Liver (tissue), 9 donors: Measurements from ENCODE around the gene INPP5A. TPM values are rescaled to one million over a fixed set of nuclear protein-coding genes. Genes with fewer than 3 reads are reported as not detected.

ENCODE experiments used
- DNase-seq: peaks from one replicate; pipeline ENCODE4 v3.0.0-alpha.2; 2017; ENCODE audit warnings: low spot score
- H3K27ac ChIP-seq, 2 donors: one replicate each; pipeline ENCODE4 v1.7.0; 2013; ENCODE audit warnings: inconsistent platforms in 2 of 2, low read length in 2 of 2, control low read depth in 1 of 2, low read depth in 1 of 2, mild to moderate bottlenecking in 1 of 2
- H3K27me3 ChIP-seq, 4 donors: one replicate each; pipeline versions ENCODE4 v1.6.1 to v1.7.0; 2013; ENCODE audit warnings: low read length in 3 of 4, inconsistent platforms in 1 of 4, mild to moderate bottlenecking in 1 of 4, moderate library complexity in 1 of 4; ENCODE audit not compliant: control insufficient read depth in 4 of 4, insufficient read depth in 4 of 4
- H3K36me3 ChIP-seq, 4 donors: one replicate each; pipeline versions ENCODE4 v1.6.1 to v1.7.0; 2013; ENCODE audit warnings: low read length in 3 of 4, mild to moderate bottlenecking in 3 of 4, low read depth in 1 of 4, moderate library complexity in 1 of 4; ENCODE audit not compliant: control insufficient read depth in 4 of 4, insufficient read depth in 3 of 4
- H3K4me1 ChIP-seq, 4 donors: one replicate each; pipeline versions ENCODE4 v1.6.1 to v1.7.0; 2013; ENCODE audit warnings: low read length in 3 of 4, mild to moderate bottlenecking in 3 of 4, moderate library complexity in 1 of 4; ENCODE audit not compliant: control insufficient read depth in 4 of 4, insufficient read depth in 4 of 4
- H3K4me3 ChIP-seq, 3 donors: one replicate each; pipeline versions ENCODE4 v1.6.1 to v1.7.0; 2013; ENCODE audit warnings: low read length in 3 of 3, control low read depth in 1 of 3, low read depth in 1 of 3, mild to moderate bottlenecking in 1 of 3
- H3K9ac ChIP-seq, 2 donors: one replicate each; pipeline ENCODE4 v1.7.0; 2013; ENCODE audit warnings: low read length in 2 of 2, mild to moderate bottlenecking in 2 of 2, moderate library complexity in 2 of 2, control low read depth in 1 of 2, low read depth in 1 of 2
- H3K9me3 ChIP-seq, 4 donors: one replicate each; pipeline versions ENCODE4 v1.6.1 to v1.7.0; 2013; ENCODE audit warnings: low read length in 3 of 4; ENCODE audit not compliant: control insufficient read depth in 4 of 4
- ATF3 ChIP-seq: IDR thresholded peaks from 2 replicates; pipeline ENCODE4 v1.6.1; 2016; ENCODE audit warnings: antibody characterized with exemption
- EGR1 ChIP-seq, 2 donors: IDR thresholded peaks; 2 replicates each; pipeline ENCODE4 v1.6.1; 2016 to 2018; ENCODE audit warnings: antibody characterized with exemption in 2 of 2, low read depth in 2 of 2
- FOXA2 ChIP-seq: IDR thresholded peaks from 2 replicates; pipeline ENCODE4 v1.6.1; 2016; ENCODE audit warnings: antibody characterized with exemption
- GABPA ChIP-seq, 2 donors: IDR thresholded peaks in 1 of 2; conservative IDR thresholded peaks in 1 of 2; 2 replicates each; pipeline ENCODE4 v1.6.1; 2016; ENCODE audit warnings: antibody characterized with exemption in 2 of 2, mild to moderate bottlenecking in 1 of 2, moderate library complexity in 1 of 2
- HNF4A ChIP-seq, 2 donors: conservative IDR thresholded peaks; 2 replicates each; pipeline ENCODE4 v1.6.1; 2016; ENCODE audit warnings: antibody characterized with exemption in 2 of 2, mild to moderate bottlenecking in 2 of 2
- HNF4G ChIP-seq: IDR thresholded peaks from 2 replicates; pipeline ENCODE4 v1.6.1; 2016; ENCODE audit warnings: antibody characterized with exemption
- JUND ChIP-seq, 2 donors: IDR thresholded peaks; 2 replicates each; pipeline ENCODE4 v1.6.1; 2016; ENCODE audit warnings: antibody characterized with exemption in 2 of 2
- NR2F2 ChIP-seq: IDR thresholded peaks from 2 replicates; pipeline ENCODE4 v1.6.1; 2016; ENCODE audit warnings: antibody characterized with exemption
- RAD21 ChIP-seq, 2 donors: IDR thresholded peaks; 2 replicates each; pipeline ENCODE4 v1.6.1; 2016; ENCODE audit warnings: antibody characterized with exemption in 2 of 2, mild to moderate bottlenecking in 2 of 2
- REST ChIP-seq: IDR thresholded peaks from 2 replicates; pipeline ENCODE4 v1.6.1; 2016; ENCODE audit warnings: antibody characterized with exemption, mild to moderate bottlenecking
- RXRA ChIP-seq, 2 donors: IDR thresholded peaks; 2 replicates each; pipeline ENCODE4 v1.6.1; 2017 to 2018; ENCODE audit warnings: antibody characterized with exemption in 2 of 2, mild to moderate bottlenecking in 1 of 2
- SP1 ChIP-seq: IDR thresholded peaks from 2 replicates; pipeline ENCODE4 v1.6.1; 2018; ENCODE audit warnings: antibody characterized with exemption, mild to moderate bottlenecking
- TAF1 ChIP-seq: conservative IDR thresholded peaks from 2 replicates; pipeline ENCODE4 v1.6.1; 2016; ENCODE audit warnings: antibody characterized with exemption, mild to moderate bottlenecking
- YY1 ChIP-seq: IDR thresholded peaks from 2 replicates; pipeline ENCODE4 v1.6.1; 2016; ENCODE audit warnings: antibody characterized with exemption, mild to moderate bottlenecking
- WGBS: extraction: QIAGEN DNeasy Blood & Tissue Kit; methylation state at CpG from one replicate; pipeline ENCODE4 v1.1.7; 2013; 5-methylcytosine and 5-hydroxymethylcytosine counted together
- polyA plus RNA-seq, 2 donors: library from polyadenylated mRNA; stranded (reverse) in 1 of 2; unstranded in 1 of 2; fragments of 200-250 nt in 1 of 2; fragments of >200 nt in 1 of 2; fragmentation: Nextera tagmentation in 1 of 2; extraction: Ambion mirVana in 1 of 2; gene quantifications; one replicate each; pipeline versions ENCODE4 v1.2.1 to v1.2.3, GENCODE V29; 2013 to 2015
- total RNA-seq, 2 donors: library from RNA; depleted of rRNA; stranded (reverse); fragments of >200 nt; gene quantifications; one replicate each; pipeline ENCODE4 v1.2.3, GENCODE V29; 2014
- TF ChIP-seq, protein P1 (sequence below): IDR thresholded peaks from 2 replicates; pipeline ENCODE4 v1.6.1; 2016; ENCODE audit warnings: antibody characterized with exemption
- TF ChIP-seq, protein P2 (sequence below): fragments of 150-350 bp; IDR thresholded peaks from 2 replicates; pipeline ENCODE4 v1.5.1; 2017; ENCODE audit warnings: improper control_type of control experiment, low read depth, low read length; ENCODE audit not compliant: missing input control
- donor health status: healthy.
- donor health status: healthy.
- donor health status: healthy.
- donor health status: healthy.
- donor health status: healthy.

INPP5A gene
- total and polyA plus RNA-seq, 4 donors, result 4.3 to 26.5 (median 10.9) TPM

DNA sequence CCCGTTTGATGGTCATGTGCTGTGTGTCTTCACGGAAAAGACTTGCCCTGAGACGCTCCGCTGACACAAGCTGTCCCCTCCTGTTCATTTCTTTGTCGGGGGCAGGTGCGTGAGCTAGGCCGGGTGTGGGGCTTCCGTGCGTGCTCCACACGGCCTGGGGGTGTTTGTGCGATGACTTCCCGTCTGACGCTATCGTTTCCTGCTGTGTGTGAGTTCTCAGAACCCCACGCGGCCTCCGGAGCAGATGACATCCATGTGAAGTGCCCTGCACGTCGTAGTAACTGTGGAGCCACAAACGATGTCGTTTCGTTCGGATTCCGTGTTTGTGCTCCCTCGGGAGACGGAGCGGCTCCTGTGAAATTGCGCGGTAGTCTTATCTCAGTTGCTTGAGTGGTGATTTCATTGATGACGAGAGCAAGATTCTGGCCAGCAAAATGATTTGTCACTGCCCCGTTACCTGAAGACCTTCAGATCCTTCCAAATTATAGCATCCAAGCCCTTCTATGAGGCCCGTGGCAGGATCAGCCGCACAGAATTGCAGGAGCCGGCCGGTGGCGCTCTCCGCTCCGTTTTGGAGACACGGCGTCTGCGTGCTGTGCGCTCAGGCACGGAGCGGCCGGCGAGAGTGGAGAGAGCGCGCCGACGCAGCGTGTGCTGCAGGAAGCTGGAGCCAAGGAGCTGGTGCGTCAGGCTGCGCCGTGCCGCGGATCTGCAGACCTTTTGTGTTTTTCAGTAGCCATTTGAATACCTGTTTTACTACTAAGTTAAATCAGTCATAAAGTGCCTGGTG is 153.4 kb downstream of the INPP5A start (continued):
- TF ChIP-seq RXRA (IDR thresholded peaks at IDR 0.05), result no peak

DNA sequence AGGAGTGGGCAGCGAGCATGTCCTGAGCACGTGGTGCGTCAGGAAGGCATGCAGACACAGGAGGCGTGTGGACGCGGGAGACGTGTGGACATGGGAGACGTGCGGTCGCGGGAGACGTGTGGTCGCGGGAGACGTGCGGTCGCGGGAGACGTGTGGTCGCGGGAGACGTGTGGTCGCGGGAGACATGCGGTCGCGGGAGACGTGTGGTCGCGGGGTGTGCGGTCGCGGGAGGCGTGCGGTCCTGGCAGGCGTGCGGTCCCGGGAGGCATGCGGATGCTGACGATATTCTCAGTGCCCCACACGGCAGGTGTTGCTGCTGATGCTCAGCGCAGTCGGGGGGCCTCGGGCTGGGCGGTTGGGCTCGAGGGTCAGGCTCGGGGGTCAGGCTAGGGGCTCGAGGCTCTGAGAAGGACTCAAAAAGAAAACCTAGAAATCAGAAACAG is 154.1 kb downstream of the INPP5A start:
- H3K27ac ChIP-seq, result no peak overlapping the region
- H3K9me3 ChIP-seq, result peaks cover 0 to 3% (median 0%) of the 10 kb centered on the region in 4 donors
- WGBS, result 98% methylated on average over 48 of the region's 48 CpGs
- no peaks in the 10 kb centered on the region for H3K4me1 ChIP-seq
- TF ChIP-seq TAF1 (no peak), HNF4G (no peak), GABPA (IDR thresholded peaks at IDR 0.05 in 1 of 2, conservative IDR thresholded peaks at IDR 0.05 in 1 of 2) (no peak)
- TF ChIP-seq, protein P1, sequence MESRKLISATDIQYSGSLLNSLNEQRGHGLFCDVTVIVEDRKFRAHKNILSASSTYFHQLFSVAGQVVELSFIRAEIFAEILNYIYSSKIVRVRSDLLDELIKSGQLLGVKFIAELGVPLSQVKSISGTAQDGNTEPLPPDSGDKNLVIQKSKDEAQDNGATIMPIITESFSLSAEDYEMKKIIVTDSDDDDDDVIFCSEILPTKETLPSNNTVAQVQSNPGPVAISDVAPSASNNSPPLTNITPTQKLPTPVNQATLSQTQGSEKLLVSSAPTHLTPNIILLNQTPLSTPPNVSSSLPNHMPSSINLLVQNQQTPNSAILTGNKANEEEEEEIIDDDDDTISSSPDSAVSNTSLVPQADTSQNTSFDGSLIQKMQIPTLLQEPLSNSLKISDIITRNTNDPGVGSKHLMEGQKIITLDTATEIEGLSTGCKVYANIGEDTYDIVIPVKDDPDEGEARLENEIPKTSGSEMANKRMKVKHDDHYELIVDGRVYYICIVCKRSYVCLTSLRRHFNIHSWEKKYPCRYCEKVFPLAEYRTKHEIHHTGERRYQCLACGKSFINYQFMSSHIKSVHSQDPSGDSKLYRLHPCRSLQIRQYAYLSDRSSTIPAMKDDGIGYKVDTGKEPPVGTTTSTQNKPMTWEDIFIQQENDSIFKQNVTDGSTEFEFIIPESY, result no peak
- TF ChIP-seq, protein P2, sequence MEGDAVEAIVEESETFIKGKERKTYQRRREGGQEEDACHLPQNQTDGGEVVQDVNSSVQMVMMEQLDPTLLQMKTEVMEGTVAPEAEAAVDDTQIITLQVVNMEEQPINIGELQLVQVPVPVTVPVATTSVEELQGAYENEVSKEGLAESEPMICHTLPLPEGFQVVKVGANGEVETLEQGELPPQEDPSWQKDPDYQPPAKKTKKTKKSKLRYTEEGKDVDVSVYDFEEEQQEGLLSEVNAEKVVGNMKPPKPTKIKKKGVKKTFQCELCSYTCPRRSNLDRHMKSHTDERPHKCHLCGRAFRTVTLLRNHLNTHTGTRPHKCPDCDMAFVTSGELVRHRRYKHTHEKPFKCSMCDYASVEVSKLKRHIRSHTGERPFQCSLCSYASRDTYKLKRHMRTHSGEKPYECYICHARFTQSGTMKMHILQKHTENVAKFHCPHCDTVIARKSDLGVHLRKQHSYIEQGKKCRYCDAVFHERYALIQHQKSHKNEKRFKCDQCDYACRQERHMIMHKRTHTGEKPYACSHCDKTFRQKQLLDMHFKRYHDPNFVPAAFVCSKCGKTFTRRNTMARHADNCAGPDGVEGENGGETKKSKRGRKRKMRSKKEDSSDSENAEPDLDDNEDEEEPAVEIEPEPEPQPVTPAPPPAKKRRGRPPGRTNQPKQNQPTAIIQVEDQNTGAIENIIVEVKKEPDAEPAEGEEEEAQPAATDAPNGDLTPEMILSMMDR, result no peak
- H3K36me3 ChIP-seq, result peaks cover 0 to 11% (median 5%) of the 10 kb centered on the region in 4 donors
- no peak overlapping the region for H3K9ac ChIP-seq
- no peaks in the 10 kb centered on the region for H3K27me3 ChIP-seq
- no peak overlapping the region for H3K4me3 ChIP-seq
- DNase-seq, result no peak

GRCh38 chr10:132692311-132692710 is 154.7 kb downstream of the INPP5A start:
- no peaks in the 10 kb centered on the region for H3K27me3 ChIP-seq
- H3K36me3 ChIP-seq, result peaks cover 0 to 13% (median 5%) of the 10 kb centered on the region in 4 donors
- 86% methylated on average over 2 of the region's 2 CpGs for WGBS
- TF ChIP-seq GABPA (IDR thresholded peaks at IDR 0.05 in 1 of 2, conservative IDR thresholded peaks at IDR 0.05 in 1 of 2) (no peak), SP1 (no peak), JUND (IDR thresholded peaks at IDR 0.05) (no peak), RAD21 (IDR thresholded peaks at IDR 0.05) (no peak), REST (no peak), NR2F2 (no peak), ATF3 (no peak), HNF4A (conservative IDR thresholded peaks at IDR 0.05) (no peak), TAF1 (no peak), FOXA2 (no peak), YY1 (no peak), RXRA (IDR thresholded peaks at IDR 0.05) (no peak), EGR1 (IDR thresholded peaks at IDR 0.05; ENCODE audit: low read depth in 2 of 2) (no peak)
- TF ChIP-seq, protein P2, result no peak
- TF ChIP-seq, protein P1, result no peak
- no peaks in the 10 kb centered on the region for H3K4me1 ChIP-seq
- peaks cover 0 to 3% (median 0%) of the 10 kb centered on the region in 4 donors for H3K9me3 ChIP-seq
- H3K4me3 ChIP-seq, result no peak overlapping the region
- no peak overlapping the region for H3K27ac ChIP-seq
- H3K9ac ChIP-seq, result no peak overlapping the region
- DNase-seq, result no peak
